HL-60/S4 treated with phorbol 12-myristate 13-acetate at 8.2 ng/mL for 4 days and 3 days (cell line): ENCODE results near the gene C4orf50.

ENCODE experiments used
- in situ Hi-C: fragments of 300-500 bp; cut with MboI; formaldehyde crosslinking; loops from 2 replicates; pipeline ENCODE4 v1.15.0; 2022; ENCODE audit warnings: low sequenced_read_pairs

The C4orf50 gene

GRCh38 chr4:5973033-5973432, 45.2 kb downstream of the C4orf50 start:
- in situ Hi-C loops = no loop called here

- in situ Hi-C loops = no loop called here
Observed at GRCh38 chr4:5972571-5972970, 45.7 kb downstream of the C4orf50 start.

- in situ Hi-C loops = no loop called here
Observed at GRCh38 chr4:5971078-5971450, 47.2 kb downstream of the C4orf50 start.

- in situ Hi-C loops = no loop called here
Observed at GRCh38 chr4:5970381-5971077, 47.7 kb downstream of the C4orf50 start.

GRCh38 chr4:5969777-5970176, 48.5 kb downstream of the C4orf50 start:
- in situ Hi-C loops = no loop called here

DNA sequence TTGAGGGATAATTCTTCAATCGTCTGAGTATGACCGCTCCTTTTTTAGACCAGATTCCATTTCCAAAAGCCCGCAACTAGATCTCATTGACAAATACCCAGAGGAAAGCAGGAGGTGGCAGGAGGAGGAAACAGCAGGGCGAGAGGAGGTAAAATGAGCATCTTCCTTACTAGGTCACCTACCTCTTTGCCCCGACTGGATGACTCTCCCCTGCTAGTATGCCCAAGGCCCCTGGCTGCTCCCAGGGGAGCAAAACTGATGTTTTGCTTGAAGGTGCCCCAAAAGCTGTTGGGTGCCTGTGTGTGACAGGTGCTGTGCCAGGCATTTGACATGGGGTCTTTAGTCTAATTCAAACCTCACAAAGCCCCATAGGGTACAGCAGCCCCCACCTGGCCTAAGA, 48.9 kb downstream of the C4orf50 start:
- in situ Hi-C loops = no loop called here

- in situ Hi-C loops = no loop called here
Observed at GRCh38 chr4:5968246-5968645, 50.0 kb downstream of the C4orf50 start.

- in situ Hi-C loops = no loop called here
Observed at GRCh38 chr4:5967783-5968182, 50.4 kb downstream of the C4orf50 start.

DNA sequence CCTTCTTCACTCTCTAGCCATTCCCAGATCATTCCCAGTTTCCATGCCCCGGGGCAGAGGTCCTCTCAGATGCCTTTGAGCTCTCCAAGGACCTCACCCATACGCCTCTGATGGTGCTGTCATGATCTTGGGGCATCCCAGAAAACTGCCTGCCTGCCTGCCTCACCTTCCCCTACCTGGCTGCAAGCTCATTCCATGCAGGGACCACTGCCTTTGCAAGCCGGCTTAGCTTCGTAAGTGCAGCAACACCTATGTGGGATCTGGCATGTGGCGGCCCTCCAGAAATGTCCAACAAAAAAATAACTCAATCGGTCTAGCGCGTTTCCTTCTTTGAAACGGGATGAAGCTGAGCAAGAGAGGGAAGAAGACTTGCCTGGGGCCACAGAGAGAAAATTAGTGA, 53.0 kb downstream of the C4orf50 start:
- in situ Hi-C loops = no loop called here

DNA sequence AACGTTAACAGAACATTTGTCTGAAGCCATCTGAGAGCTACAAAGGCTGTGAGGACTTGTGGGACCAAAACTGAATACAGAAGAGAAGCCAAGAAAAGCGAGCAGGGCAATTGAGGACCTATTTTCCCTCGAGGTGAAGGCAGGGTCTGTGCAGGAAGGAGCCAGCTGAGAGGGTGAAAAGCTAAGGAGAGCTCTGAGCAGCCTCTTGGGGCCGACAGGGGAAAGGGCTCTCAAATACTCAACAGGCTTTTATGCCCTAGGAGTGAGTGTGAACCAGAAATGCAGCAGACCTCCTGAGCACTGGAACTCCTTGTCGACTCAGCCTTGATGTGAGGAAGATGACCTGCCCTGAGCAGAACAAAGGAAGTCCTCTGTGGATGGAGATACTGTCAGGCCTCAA, 54.2 kb downstream of the C4orf50 start:
- in situ Hi-C loops = no loop called here

GRCh38 chr4:5963611-5964010, 54.6 kb downstream of the C4orf50 start:
- in situ Hi-C loops = no loop called here

GRCh38 chr4:5962416-5962815, 55.8 kb downstream of the C4orf50 start:
- in situ Hi-C loops = no loop called here

DNA sequence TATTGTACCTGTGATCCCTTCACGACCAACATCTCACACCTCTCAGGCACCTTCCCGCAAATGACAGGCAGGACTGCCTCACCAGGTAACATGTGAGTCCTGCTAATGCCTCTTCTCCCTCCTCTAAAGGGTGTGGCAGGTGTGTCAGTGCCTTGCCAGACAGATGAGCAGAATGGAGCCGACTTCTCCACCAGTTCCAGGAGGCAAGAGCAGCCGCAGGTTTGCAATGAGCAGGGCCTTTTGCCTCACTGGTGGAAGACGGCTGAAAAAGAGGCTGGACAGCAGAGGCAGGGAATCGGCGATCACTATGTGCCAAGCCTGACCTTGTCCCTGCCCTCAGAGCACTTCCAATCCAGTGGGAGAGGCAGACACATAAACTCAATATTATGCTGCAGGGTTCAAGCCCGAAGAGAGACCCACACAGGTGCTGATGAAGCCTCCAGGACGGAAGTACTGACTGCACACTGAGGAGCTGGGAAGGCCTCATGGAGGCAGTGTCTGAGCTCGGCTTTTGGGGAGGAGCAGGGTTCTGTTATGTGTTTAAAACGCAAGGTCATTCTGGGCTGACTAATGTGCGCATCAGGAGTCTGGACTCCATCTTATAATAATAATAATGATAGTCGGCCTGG, 57.9 kb downstream of the C4orf50 start:
- in situ Hi-C loops = no loop called here

- in situ Hi-C loops = no loop called here
Observed at GRCh38 chr4:5959211-5959982, 58.8 kb downstream of the C4orf50 start.

- in situ Hi-C loops = no loop called here
Observed at GRCh38 chr4:5958199-5958735, 60.0 kb downstream of the C4orf50 start.

DNA sequence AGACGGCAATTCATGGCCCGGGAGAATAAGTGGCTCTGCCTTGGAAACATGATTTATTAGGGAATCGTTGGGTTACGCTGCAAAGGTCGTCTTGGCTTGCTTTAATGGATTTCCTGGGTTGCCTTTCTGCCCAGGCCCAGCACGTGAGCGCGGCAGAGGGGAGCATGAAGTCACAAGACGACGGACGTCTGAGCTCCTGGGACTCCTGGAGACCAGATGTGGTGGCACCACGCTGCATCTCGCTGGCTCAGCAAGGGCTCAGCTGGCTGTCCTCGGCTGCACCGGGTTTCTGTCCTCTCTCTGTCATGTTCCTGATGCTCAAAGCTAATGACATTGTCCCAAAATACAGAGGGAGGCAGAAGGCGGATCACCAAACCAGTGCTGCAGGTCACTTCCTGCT, 61.2 kb downstream of the C4orf50 start:
- in situ Hi-C loops = no loop called here

GRCh38 chr4:5956285-5957021, 61.8 kb downstream of the C4orf50 start:
- in situ Hi-C loops = no loop called here

- in situ Hi-C loops = no loop called here
Observed at GRCh38 chr4:5955856-5956255, 62.4 kb downstream of the C4orf50 start.

- in situ Hi-C loops = no loop called here
Observed at GRCh38 chr4:5955201-5955821, 62.9 kb downstream of the C4orf50 start.

GRCh38 chr4:5954056-5954760, 64.0 kb downstream of the C4orf50 start:
- in situ Hi-C loops = no loop called here
